Metanephros (tissue), 1 donor: ENCODE measurements around the gene DDX10. TPM values are rescaled to one million over a fixed set of nuclear protein-coding genes. Genes with fewer than 3 reads are reported as not detected.

Source experiments
- total RNA-seq: library from RNA; depleted of rRNA; stranded (reverse); fragments of >200 nt; gene quantifications from one replicate; pipeline ENCODE4 v1.2.3, GENCODE V29; 2014

Gene DDX10
- 48.9 TPM for total RNA-seq

GRCh38 chr11:108664730-108665525 is at the start of gene DDX10:
Gene DDX10, plus strand, starts transcription at chr11:108665069. Its CDS starts 85 bp downstream, at chr11:108665154.

Other genes starting within 250 kb of the DDX10 start
- gene C11orf65, start 197.5 kb upstream of the DDX10 start, total RNA-seq, result 0.64 TPM
- 27.6 TPM for gene POGLUT3, start 166.7 kb upstream of the DDX10 start, total RNA-seq
- 10.3 TPM for gene EXPH5, start 71.3 kb upstream of the DDX10 start, total RNA-seq